Hepatocyte (in vitro differentiated cells): ENCODE data around the gene DIP2B. TPM values are rescaled to one million over a fixed set of nuclear protein-coding genes. Genes with fewer than 3 reads are reported as not detected.

ENCODE experiments used
- DNase-seq: peaks from one replicate; pipeline ENCODE4 v3.0.0-alpha.2; 2016; ENCODE audit warnings: low spot score
- H2AFZ ChIP-seq: fragments of 200-600 bp; sonication (generic); 2 replicates; pipeline ENCODE4 v1.6.0; 2016; ENCODE audit warnings: antibody characterized with exemption, mild to moderate bottlenecking
- H3K27ac ChIP-seq: fragments of 200-600 bp; sonication (generic); 2 replicates; pipeline ENCODE4 v1.5.1; 2016; ENCODE audit warnings: mild to moderate bottlenecking
- H3K27me3 ChIP-seq: fragments of 200-600 bp; sonication (generic); 2 replicates; pipeline ENCODE4 v1.6.1; 2016
- H3K36me3 ChIP-seq: fragments of 200-600 bp; sonication (generic); replicated peaks from 2 replicates; pipeline ENCODE4 v1.5.1; 2016; ENCODE audit warnings: low read depth; ENCODE audit not compliant: insufficient read depth
- H3K4me1 ChIP-seq: fragments of 200-600 bp; sonication (generic); 2 replicates; pipeline ENCODE4 v1.5.1; 2016; ENCODE audit warnings: mild to moderate bottlenecking, moderate library complexity; ENCODE audit not compliant: insufficient read depth
- H3K4me2 ChIP-seq: fragments of 200-600 bp; sonication (generic); 2 replicates; pipeline ENCODE4 v1.6.0; 2016
- H3K4me3 ChIP-seq: fragments of 200-600 bp; sonication (generic); 2 replicates; pipeline ENCODE4 v1.5.1; 2016; ENCODE audit warnings: mild to moderate bottlenecking
- H3K79me2 ChIP-seq: fragments of 200-600 bp; sonication (generic); 2 replicates; pipeline ENCODE4 v1.6.0; 2017; ENCODE audit warnings: mild to moderate bottlenecking
- H3K9me2 ChIP-seq: fragments of 200-600 bp; sonication (generic); replicated peaks from 2 replicates; pipeline ENCODE4 v1.6.0; 2017; ENCODE audit warnings: mild to moderate bottlenecking; ENCODE audit not compliant: insufficient read depth
- H3K9me3 ChIP-seq: fragments of 200-600 bp; sonication (generic); 2 replicates; pipeline ENCODE4 v1.5.1; 2016; ENCODE audit warnings: low read depth, mild to moderate bottlenecking
- H4K20me1 ChIP-seq: fragments of 200-600 bp; sonication (generic); 2 replicates; pipeline ENCODE4 v1.6.0; 2016; ENCODE audit warnings: mild to moderate bottlenecking; ENCODE audit not compliant: insufficient read depth, poor library complexity, severe bottlenecking
- CTCF ChIP-seq: fragments of 200-600 bp; sonication (generic); IDR thresholded peaks from 2 replicates; pipeline ENCODE4 v1.5.1; 2016; ENCODE audit warnings: antibody characterized with exemption, mild to moderate bottlenecking; ENCODE audit not compliant: poor library complexity
- EZH2 ChIP-seq: fragments of 200-600 bp; sonication (generic); IDR thresholded peaks from 2 replicates; pipeline ENCODE4 v1.6.1; 2016; ENCODE audit warnings: antibody characterized with exemption, mild to moderate bottlenecking, borderline replicate concordance
- EZH2phosphoT487 ChIP-seq: fragments of 200-600 bp; sonication (generic); IDR thresholded peaks from one replicate; pipeline ENCODE4 v1.6.1; 2018; ENCODE audit warnings: antibody characterized with exemption, mild to moderate bottlenecking, low read depth, moderate library complexity; ENCODE audit not compliant: unreplicated experiment, severe bottlenecking
- WGBS: methylation state at CpG from one replicate; pipeline ENCODE4 v1.1.6; 2016; ENCODE audit warnings: low lambda C conversion rate; ENCODE audit errors: missing lambda C conversion rate; 5-methylcytosine and 5-hydroxymethylcytosine counted together
- polyA plus RNA-seq: library from polyadenylated mRNA; unstranded; fragments of >200 nt; fragmentation: Nextera tagmentation; extraction: Ambion mirVana; gene quantifications from 2 replicates; pipeline ENCODE4 v1.2.1, GENCODE V29; 2016
- total RNA-seq: library from RNA; depleted of rRNA; stranded (reverse); fragments of >200 nt; gene quantifications from 2 replicates; pipeline ENCODE4 v1.2.3, GENCODE V29; 2014

DIP2B gene
- total and polyA plus RNA-seq, 2 experiments from 2014 or later: 10.5 to 31.8 TPM

DNA sequence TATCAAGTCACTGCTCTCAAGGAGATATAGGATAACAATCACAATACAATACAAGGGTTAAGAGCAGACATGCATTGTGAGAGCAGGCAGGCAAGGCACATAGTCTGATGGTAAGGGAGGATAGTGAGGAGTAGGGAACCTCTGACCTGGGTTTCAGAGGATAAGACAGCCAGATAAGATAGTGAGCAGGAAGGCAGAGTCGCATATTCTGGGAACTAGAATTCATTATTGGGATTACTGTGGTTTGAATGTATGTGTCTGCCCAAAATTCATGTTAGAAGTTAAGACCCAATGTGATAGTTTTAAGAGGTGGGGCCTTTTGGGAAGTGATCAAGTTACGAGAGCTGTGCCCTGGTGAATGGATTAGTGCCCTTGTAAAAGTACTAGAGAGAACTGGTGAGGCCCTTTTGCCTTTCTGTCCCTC, 244.7 kb downstream of the DIP2B start:
- Histone ChIP-seq H4K20me1 (no peaks in the 10 kb centered on the region), H3K9me3 (no peaks in the 10 kb centered on the region), H3K79me2 (no peaks in the 10 kb centered on the region), H3K27ac (no peak overlapping the region), H3K9me2 (no peaks in the 10 kb centered on the region), H3K4me2 (no peak overlapping the region), H3K36me3 (no peaks in the 10 kb centered on the region), H3K4me1 (peaks cover 3% of the 10 kb centered on the region), H3K4me3 (no peak overlapping the region), H3K27me3 (no peaks in the 10 kb centered on the region), H2AFZ (no peak overlapping the region)
- WGBS: 56% methylated on average over 2 of the region's 2 CpGs
- TF ChIP-seq EZH2 (no peak), EZH2phosphoT487 (no peak), CTCF (no peak)
- no peak for DNase-seq

DNA sequence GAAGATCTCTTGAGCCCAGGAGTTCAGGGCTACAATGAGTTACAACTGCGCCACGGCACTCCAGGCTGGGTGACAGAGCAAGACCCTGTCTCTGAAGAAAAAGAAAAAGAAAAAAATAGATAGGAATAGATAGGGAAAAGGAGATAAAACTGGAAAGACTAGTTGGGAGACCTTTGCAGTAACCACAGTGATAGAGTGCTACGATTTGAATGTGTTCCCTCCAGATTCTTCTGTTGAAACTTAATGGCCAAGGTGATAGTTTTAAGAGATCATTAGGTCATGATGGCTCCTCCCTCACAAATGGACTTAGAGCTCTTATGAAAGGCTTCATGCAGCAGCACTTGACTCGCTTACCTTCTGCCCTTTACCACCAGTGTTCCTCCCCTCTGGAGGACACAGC, 245.6 kb downstream of the DIP2B start:
- TF ChIP-seq CTCF (no peak), EZH2phosphoT487 (no peak), EZH2 (no peak)
- no peaks in the 10 kb centered on the region for H4K20me1 ChIP-seq
- H3K4me3 ChIP-seq: no peak overlapping the region
- H3K27ac ChIP-seq: peak overlapping the region; percentile 26
- no peaks in the 10 kb centered on the region for H3K9me3 ChIP-seq
- no peak for DNase-seq
- peaks cover 3% of the 10 kb centered on the region for H3K4me1 ChIP-seq
- H3K36me3 ChIP-seq: no peaks in the 10 kb centered on the region
- WGBS: 82% methylated on average over 4 of the region's 4 CpGs
- H3K79me2 ChIP-seq: no peaks in the 10 kb centered on the region
- H3K9me2 ChIP-seq: no peaks in the 10 kb centered on the region
- no peak overlapping the region for H3K4me2 ChIP-seq
- H3K27me3 ChIP-seq: no peaks in the 10 kb centered on the region
- H2AFZ ChIP-seq: no peak overlapping the region

- H4K20me1 ChIP-seq: no peaks in the 10 kb centered on the region
- no peaks in the 10 kb centered on the region for H3K79me2 ChIP-seq
- TF ChIP-seq EZH2: no peak
- TF ChIP-seq CTCF: no peak
- TF ChIP-seq EZH2phosphoT487: no peak
- no peaks in the 10 kb centered on the region for H3K9me3 ChIP-seq
- H2AFZ ChIP-seq: no peak overlapping the region
- WGBS: 96% methylated on average over 6 of the region's 6 CpGs
- no peak overlapping the region for H3K4me3 ChIP-seq
- H3K36me3 ChIP-seq: no peaks in the 10 kb centered on the region
- no peak overlapping the region for H3K4me2 ChIP-seq
- no peak for DNase-seq
- H3K9me2 ChIP-seq: no peaks in the 10 kb centered on the region
- H3K27ac ChIP-seq: no peak overlapping the region
- peaks cover 3% of the 10 kb centered on the region for H3K4me1 ChIP-seq
- no peaks in the 10 kb centered on the region for H3K27me3 ChIP-seq
Observed at GRCh38 chr12:50751948-50752721, 247.3 kb downstream of the DIP2B start.
